ENCODE data around the gene CCDC68.

DNA sequence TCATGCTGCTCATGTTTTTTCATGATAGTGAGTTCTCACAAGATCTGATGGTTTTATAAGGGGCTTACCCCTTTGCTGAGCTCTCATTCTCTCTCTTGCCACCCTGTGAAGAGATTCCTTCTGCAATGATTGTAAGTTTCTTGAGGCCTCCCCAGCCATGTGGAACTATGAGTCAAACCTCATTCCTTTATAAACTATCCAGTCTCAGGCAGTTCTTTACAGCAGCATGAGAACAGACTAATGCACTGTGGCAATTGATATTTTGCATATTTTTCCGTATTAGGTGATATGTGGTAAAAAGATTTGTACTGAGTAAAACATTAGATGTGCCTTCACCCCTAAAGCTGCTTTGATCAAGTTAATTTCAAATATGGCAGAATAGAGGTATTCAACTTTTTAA lies 82.2 kb downstream of the CCDC68 start:
- TF ChIP-seq CTCF (conservative IDR thresholded peaks at IDR 0.05; ENCODE audit: low read length) (no peak), EZH2phosphoT487 (IDR thresholded peaks at IDR 0.05; ENCODE audit: borderline replicate concordance) (no peak)

Data from Loucy (cell line).